Mucosa of rectum (tissue), 2 donors: ENCODE data around the gene RNFT2.
"Not testable (repeated sequence)": the region's sequence is repeated elsewhere in the genome, so short reads cannot be mapped to it uniquely, and the experiment has no call there.

Experiments
- H3K27ac ChIP-seq, 2 donors: one replicate each; pipeline ENCODE4 v1.7.0; 2013; ENCODE audit warnings: inconsistent platforms in 2 of 2, low read depth in 2 of 2, low read length in 2 of 2
- H3K27me3 ChIP-seq, 2 donors: one replicate each; pipeline ENCODE4 v1.7.0; 2013; ENCODE audit warnings: low read length in 2 of 2; ENCODE audit not compliant: control insufficient read depth in 2 of 2, insufficient read depth in 2 of 2
- H3K36me3 ChIP-seq, 2 donors: one replicate each; pipeline ENCODE4 v1.7.0; 2013; ENCODE audit warnings: low read length in 2 of 2; ENCODE audit not compliant: control insufficient read depth in 2 of 2, insufficient read depth in 2 of 2
- H3K4me1 ChIP-seq, 2 donors: one replicate each; pipeline ENCODE4 v1.7.0; 2013; ENCODE audit warnings: low read length in 2 of 2, mild to moderate bottlenecking in 1 of 2; ENCODE audit not compliant: control insufficient read depth in 2 of 2, insufficient read depth in 2 of 2
- H3K4me3 ChIP-seq, 2 donors: one replicate each; pipeline ENCODE4 v1.7.0; 2013; ENCODE audit warnings: low read length in 2 of 2
- H3K9ac ChIP-seq, 2 donors: one replicate each; pipeline ENCODE4 v1.7.0; 2013; ENCODE audit warnings: low read length in 2 of 2, low read depth in 1 of 2, mild to moderate bottlenecking in 1 of 2
- H3K9me3 ChIP-seq, 2 donors: one replicate each; pipeline ENCODE4 v1.7.0; 2013; ENCODE audit warnings: low read length in 2 of 2; ENCODE audit not compliant: control insufficient read depth in 2 of 2
- donor health status: healthy.
- donor health status: Normal muscosa, but diverticular disease.

Gene RNFT2

GRCh38 chr12:116742787-116743186, 4.7 kb downstream of the RNFT2 start:
- not testable (repeated sequence) for H3K9ac ChIP-seq, H3K4me1 ChIP-seq, H3K27ac ChIP-seq, H3K27me3 ChIP-seq, H3K36me3 ChIP-seq, H3K9me3 ChIP-seq, H3K4me3 ChIP-seq

- no peaks in the 10 kb centered on the region for H3K9me3 ChIP-seq
- no peaks in the 10 kb centered on the region for H3K27me3 ChIP-seq
- no peaks in the 10 kb centered on the region for H3K4me1 ChIP-seq
- no peak overlapping the region for H3K9ac ChIP-seq
- H3K36me3 ChIP-seq, result no peaks in the 10 kb centered on the region
- H3K4me3 ChIP-seq, result no peak overlapping the region
- H3K27ac ChIP-seq, result no peak overlapping the region
These were observed 6.7 kb downstream of the RNFT2 start for GRCh38 chr12:116744766-116745165.

GRCh38 chr12:116745554-116745953, 7.4 kb downstream of the RNFT2 start:
- Histone ChIP-seq H3K27ac (no peak overlapping the region), H3K36me3 (no peaks in the 10 kb centered on the region), H3K9me3 (no peaks in the 10 kb centered on the region), H3K4me1 (no peaks in the 10 kb centered on the region), H3K9ac (no peak overlapping the region), H3K4me3 (no peak overlapping the region), H3K27me3 (no peaks in the 10 kb centered on the region)

- H3K36me3 ChIP-seq, result no peaks in the 10 kb centered on the region
These were observed 11.8 kb downstream of the RNFT2 start for GRCh38 chr12:116749884-116750283.

GRCh38 chr12:116750298-116750697, 12.2 kb downstream of the RNFT2 start:
- Histone ChIP-seq H3K4me1 (no peaks in the 10 kb centered on the region), H3K9me3 (no peaks in the 10 kb centered on the region), H3K27me3 (no peaks in the 10 kb centered on the region), H3K36me3 (no peaks in the 10 kb centered on the region), H3K9ac (no peak overlapping the region), H3K27ac (no peak overlapping the region), H3K4me3 (no peak overlapping the region)

More at GRCh38 chr12:116749884-116750283, 11.8 kb downstream of the RNFT2 start:
- Histone ChIP-seq H3K4me1 (no peaks in the 10 kb centered on the region), H3K9ac (no peak overlapping the region), H3K27ac (no peak overlapping the region), H3K9me3 (no peaks in the 10 kb centered on the region), H3K4me3 (no peak overlapping the region), H3K27me3 (no peaks in the 10 kb centered on the region)

GRCh38 chr12:116754097-116754496, 16.0 kb downstream of the RNFT2 start:
- H3K36me3 ChIP-seq, H3K27ac ChIP-seq: not testable (repeated sequence)

GRCh38 chr12:116754783-116755182, 16.7 kb downstream of the RNFT2 start:
- H3K9ac ChIP-seq, H3K36me3 ChIP-seq, H3K4me1 ChIP-seq, H3K9me3 ChIP-seq, H3K27ac ChIP-seq, H3K4me3 ChIP-seq, H3K27me3 ChIP-seq: not testable (repeated sequence)

More at GRCh38 chr12:116754097-116754496, 16.0 kb downstream of the RNFT2 start:
- not testable (repeated sequence) for H3K4me1 ChIP-seq, H3K9ac ChIP-seq, H3K4me3 ChIP-seq, H3K27me3 ChIP-seq, H3K9me3 ChIP-seq

- H3K4me3 ChIP-seq, result no peak overlapping the region
- H3K4me1 ChIP-seq, result no peaks in the 10 kb centered on the region
- H3K27ac ChIP-seq, result no peak overlapping the region
- H3K36me3 ChIP-seq, result no peaks in the 10 kb centered on the region
- H3K9ac ChIP-seq, result no peak overlapping the region
- no peaks in the 10 kb centered on the region for H3K9me3 ChIP-seq
- H3K27me3 ChIP-seq, result no peaks in the 10 kb centered on the region
These were observed 21.9 kb downstream of the RNFT2 start for GRCh38 chr12:116759783-116760621.

GRCh38 chr12:116760622-116761020, 22.5 kb downstream of the RNFT2 start:
- H3K9ac ChIP-seq, result no peak overlapping the region
- H3K27ac ChIP-seq, result no peak overlapping the region
- H3K9me3 ChIP-seq, result no peaks in the 10 kb centered on the region
- no peaks in the 10 kb centered on the region for H3K4me1 ChIP-seq
- H3K4me3 ChIP-seq, result no peak overlapping the region
- H3K27me3 ChIP-seq, result no peaks in the 10 kb centered on the region
- H3K36me3 ChIP-seq, result no peaks in the 10 kb centered on the region

- no peak overlapping the region for H3K27ac ChIP-seq
- no peak overlapping the region for H3K4me3 ChIP-seq
- no peaks in the 10 kb centered on the region for H3K9me3 ChIP-seq
- no peaks in the 10 kb centered on the region for H3K27me3 ChIP-seq
- no peaks in the 10 kb centered on the region for H3K4me1 ChIP-seq
- H3K36me3 ChIP-seq, result no peaks in the 10 kb centered on the region
- H3K9ac ChIP-seq, result no peak overlapping the region
These were observed 23.4 kb downstream of the RNFT2 start for GRCh38 chr12:116761499-116761898.
